Lower leg skin (tissue), 4 donors: ENCODE results near the gene CREB1. TPM values are rescaled to one million over a fixed set of nuclear protein-coding genes. Genes with fewer than 3 reads are reported as not detected.

Source experiments
- DNase-seq, 2 donors: peaks; one replicate each; pipeline ENCODE4 v3.0.0-alpha.2; 2019; ENCODE audit warnings: low spot score in 2 of 2
- H3K4me3 ChIP-seq: fragments of 200-600 bp; sonication (generic); 2 replicates; pipeline ENCODE4 v1.5.1; 2017; ENCODE audit warnings: mild to moderate bottlenecking, low read depth; ENCODE audit not compliant: poor library complexity, severe bottlenecking
- POLR2A ChIP-seq, 2 donors: fragments of 450-650 bp; IDR thresholded peaks; one replicate each; pipeline ENCODE4 v1.6.1; 2016 to 2017; ENCODE audit warnings: antibody characterized with exemption in 2 of 2, mild to moderate bottlenecking in 1 of 2, moderate library complexity in 1 of 2
- WGBS, 2 donors: methylation state at CpG; one replicate each; pipeline ENCODE4 v1.1.5; 2018; 5-methylcytosine and 5-hydroxymethylcytosine counted together
- intact Hi-C: fragments of 100-400 bp; cut with DNase I; formaldehyde crosslinking; loops from one replicate; pipeline ENCODE4 v1.15.0; 2023; ENCODE audit warnings: low total_unique reads
- total RNA-seq, 4 donors: library from RNA; depleted of rRNA; stranded (reverse); fragments of >200 nt; gene quantifications; one replicate each; pipeline ENCODE4 v1.1.0, GENCODE V29; 2016
- TF ChIP-seq, protein P1 (sequence below), 3 donors: fragments of 450-650 bp; IDR thresholded peaks; one replicate each; pipeline ENCODE4 v1.5.1; 2016; ENCODE audit warnings: antibody characterized with exemption in 3 of 3, mild to moderate bottlenecking in 3 of 3, moderate library complexity in 2 of 3

Gene CREB1
- total RNA-seq, 4 donors from 2014 or later, result 31.9 to 73.0 (median 46.9) TPM

DNA sequence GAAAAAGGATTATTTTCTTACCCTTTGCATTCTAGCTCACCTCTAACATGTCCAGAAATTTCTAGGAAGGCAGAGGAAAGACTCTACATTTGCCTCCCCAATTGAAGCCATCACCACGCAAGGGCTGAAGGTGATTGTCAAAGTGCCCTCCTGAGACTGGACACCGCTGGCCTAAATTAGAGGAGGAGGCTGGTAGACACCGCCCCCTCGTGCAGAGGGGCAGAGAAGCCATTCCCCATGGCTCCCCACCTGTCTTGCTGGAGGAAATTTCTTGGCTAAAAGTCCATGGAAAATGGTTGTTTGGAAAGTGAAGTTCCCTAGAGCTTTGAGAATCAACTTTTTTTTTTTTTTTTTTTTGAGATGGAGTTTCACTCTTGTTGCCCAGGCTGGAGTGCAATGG is 31.3 kb upstream of the CREB1 start:
- TF ChIP-seq POLR2A (IDR thresholded peaks at IDR 0.05), result no peak
- TF ChIP-seq, protein P1, sequence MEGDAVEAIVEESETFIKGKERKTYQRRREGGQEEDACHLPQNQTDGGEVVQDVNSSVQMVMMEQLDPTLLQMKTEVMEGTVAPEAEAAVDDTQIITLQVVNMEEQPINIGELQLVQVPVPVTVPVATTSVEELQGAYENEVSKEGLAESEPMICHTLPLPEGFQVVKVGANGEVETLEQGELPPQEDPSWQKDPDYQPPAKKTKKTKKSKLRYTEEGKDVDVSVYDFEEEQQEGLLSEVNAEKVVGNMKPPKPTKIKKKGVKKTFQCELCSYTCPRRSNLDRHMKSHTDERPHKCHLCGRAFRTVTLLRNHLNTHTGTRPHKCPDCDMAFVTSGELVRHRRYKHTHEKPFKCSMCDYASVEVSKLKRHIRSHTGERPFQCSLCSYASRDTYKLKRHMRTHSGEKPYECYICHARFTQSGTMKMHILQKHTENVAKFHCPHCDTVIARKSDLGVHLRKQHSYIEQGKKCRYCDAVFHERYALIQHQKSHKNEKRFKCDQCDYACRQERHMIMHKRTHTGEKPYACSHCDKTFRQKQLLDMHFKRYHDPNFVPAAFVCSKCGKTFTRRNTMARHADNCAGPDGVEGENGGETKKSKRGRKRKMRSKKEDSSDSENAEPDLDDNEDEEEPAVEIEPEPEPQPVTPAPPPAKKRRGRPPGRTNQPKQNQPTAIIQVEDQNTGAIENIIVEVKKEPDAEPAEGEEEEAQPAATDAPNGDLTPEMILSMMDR (IDR thresholded peaks at IDR 0.05), result no peak
- 77 to 79% methylated on average over 4 of the region's 4 CpGs for WGBS, 2 donors
- no peak for DNase-seq
- intact Hi-C loops, result no loop called here
- no peak overlapping the region for H3K4me3 ChIP-seq

DNA sequence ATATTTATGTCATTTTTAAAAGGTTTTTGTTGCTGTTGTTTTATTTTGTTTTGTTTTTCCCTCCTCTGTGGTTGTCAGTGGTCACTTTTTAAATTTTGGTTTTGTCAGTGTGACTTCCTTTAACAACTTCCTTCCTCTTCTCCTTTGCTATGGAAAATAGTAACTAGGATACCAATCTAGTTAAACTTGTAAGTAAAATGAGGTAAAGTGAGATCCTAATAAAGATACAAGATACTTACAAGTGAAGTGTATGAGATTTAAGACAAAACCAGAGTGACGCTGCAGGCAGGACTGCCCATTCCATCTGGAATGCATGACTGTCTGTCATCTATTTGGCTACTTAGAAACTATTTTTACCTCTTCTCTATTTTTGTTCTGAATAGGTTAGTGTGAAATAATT is 30.6 kb upstream of the CREB1 start:
- intact Hi-C loops, result no loop called here
- peak in 1 of 2 donors; percentile 75 for DNase-seq
- no peak for TF ChIP-seq POLR2A (IDR thresholded peaks at IDR 0.05)
- TF ChIP-seq, protein P1 (IDR thresholded peaks at IDR 0.05), result no peak
- no peak overlapping the region for H3K4me3 ChIP-seq
- WGBS, 2 donors, result 31 to 34% methylated on average over 1 of the region's 1 CpG

DNA sequence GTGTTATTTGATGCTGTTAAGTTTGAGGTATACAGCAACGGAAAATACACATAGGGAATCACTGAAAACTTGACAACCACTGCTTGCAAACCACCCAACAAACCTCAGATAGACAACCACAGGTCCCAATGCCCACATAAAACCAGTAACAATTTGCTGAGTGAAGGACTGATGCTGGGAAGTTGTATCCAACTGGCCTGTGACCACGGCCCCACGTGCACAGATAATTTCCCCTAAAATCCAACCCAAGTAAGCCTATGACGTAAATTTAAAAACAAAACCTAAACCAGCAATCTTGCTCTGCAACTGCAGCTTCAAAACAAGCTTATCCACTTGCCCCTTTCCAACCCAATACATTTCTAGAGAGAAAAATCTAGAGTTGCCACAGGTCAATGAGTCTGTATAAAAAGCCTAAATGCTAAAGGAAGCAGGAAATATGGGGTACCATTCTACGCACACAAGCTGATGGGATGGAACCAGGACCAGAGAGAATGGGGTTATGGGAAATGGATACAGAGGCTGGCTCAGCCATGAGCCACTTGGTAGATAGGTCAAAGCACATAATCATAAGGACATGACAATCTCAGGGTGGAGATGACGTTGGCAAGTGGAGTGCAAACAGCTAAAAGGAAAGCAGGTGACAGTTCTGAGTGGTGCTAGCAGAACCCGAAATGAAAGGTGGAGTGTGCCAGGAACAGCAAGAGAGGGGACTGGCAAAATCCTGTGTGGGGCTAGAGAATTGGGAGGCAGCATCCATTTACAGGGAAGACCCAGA is 27.8 kb upstream of the CREB1 start:
- H3K4me3 ChIP-seq, result no peak overlapping the region
- intact Hi-C loops, result no loop called here
- no peak for TF ChIP-seq POLR2A (IDR thresholded peaks at IDR 0.05)
- TF ChIP-seq, protein P1 (IDR thresholded peaks at IDR 0.05), result no peak
- no peak for DNase-seq
- WGBS, 2 donors, result 82 to 94% methylated on average over 7 of the region's 7 CpGs

DNA sequence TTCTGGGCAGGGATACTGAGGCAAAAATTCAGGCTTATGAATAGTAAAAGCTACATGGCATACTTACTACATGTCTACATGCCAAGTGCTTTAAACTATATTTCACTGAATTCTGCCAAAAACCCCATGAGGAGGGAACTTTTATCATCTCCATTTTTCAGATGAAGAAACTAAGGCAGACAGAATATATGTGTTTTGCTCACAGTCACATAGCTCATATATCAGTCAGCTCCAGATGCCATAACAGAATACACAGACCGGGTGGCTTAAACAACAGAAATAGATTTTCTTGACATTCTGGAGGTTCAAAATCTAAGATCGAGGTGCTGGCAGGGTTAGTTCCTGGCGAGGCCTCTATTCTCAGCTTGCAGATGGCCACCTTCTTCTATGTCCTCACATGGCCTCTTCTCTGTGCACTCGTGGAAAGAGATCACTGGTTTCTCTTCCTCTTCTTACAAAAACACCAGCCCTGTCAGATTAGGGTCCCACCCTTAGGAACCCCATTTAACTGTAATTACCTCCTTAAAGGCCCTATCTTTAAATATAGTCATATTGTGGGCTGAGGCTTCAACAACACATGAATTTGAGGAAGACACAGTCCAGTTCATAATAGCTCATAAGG is 27.1 kb upstream of the CREB1 start:
- DNase-seq, result no peak
- WGBS, 2 donors, result 76 to 80% methylated on average over 4 of the region's 4 CpGs
- intact Hi-C loops, result no loop called here
- H3K4me3 ChIP-seq, result no peak overlapping the region
- no peak for TF ChIP-seq POLR2A (IDR thresholded peaks at IDR 0.05)
- TF ChIP-seq, protein P1 (IDR thresholded peaks at IDR 0.05), result no peak

DNA sequence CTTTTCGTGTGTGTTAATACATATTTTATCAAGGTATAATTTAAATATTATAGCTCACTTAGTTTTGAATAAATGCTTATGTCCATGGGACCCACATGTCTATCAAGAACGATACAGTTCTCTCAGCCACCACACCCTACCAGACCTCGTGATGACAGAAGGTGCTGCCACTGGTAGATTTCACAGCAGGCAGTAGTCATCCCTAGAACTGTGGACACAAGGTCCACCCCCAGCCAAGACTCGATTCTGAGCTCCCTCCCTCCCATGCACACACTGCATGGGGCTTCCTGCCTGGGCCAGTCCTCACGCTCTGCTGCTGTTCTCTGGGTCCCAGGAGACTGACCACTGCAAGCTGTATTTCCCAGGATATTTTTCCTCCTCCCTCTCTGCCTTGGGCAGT is 26.5 kb upstream of the CREB1 start:
- DNase-seq, result no peak
- 60 to 61% methylated on average over 5 of the region's 5 CpGs for WGBS, 2 donors
- TF ChIP-seq, protein P1 (IDR thresholded peaks at IDR 0.05), result no peak
- intact Hi-C loops, result no loop called here
- no peak overlapping the region for H3K4me3 ChIP-seq
